Measurements from ENCODE around the gene TRAM2. TPM values are rescaled to one million over a fixed set of nuclear protein-coding genes. Genes with fewer than 3 reads are reported as not detected.

Gene TRAM2
- total RNA-seq, 6 experiments from 2014 or later, result 16.1 to 24.8 (median 17.8) TPM

DNA sequence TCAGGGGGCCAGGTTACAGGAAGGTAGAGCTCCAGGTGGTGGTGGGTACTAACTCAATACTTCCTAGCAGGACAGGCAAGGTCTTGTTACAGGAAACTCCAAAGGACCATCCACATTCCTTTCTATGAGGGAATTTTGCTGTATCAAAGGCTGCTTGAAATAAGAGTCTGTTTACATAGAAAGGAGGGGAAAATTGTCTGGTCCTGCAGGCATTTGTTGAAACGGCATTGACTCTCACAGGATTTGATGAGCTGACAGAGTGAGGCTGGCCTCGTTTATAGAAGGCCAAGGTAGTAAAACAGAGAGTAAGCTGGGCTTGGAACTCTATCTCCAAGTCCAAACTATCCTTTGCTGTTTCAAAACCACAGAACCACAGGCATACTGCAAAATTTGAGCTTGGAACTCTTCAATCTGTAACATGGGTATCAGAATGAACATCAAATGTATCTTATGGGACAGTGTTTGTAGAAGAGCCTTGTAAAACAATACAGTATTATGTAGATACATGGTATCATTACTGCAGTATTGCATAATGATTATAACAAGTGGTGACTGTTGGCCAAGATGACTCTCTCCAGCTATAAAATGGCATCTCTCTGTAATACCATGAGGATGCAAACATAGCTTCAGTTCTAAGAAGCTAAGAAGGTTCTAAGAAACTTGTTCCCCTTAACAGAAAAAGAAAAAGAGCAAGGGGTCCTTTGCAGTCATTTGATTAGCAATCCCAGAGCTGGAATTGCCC lies 61.5 kb downstream of the TRAM2 start:
- H3K4me1 ChIP-seq, result peaks cover 0 to 44% (median 16%) of the 10 kb centered on the region in 4 donors
- no peaks in the 10 kb centered on the region for H3K9me3 ChIP-seq
- ATAC-seq, result no peak
- TF ChIP-seq, protein P1, sequence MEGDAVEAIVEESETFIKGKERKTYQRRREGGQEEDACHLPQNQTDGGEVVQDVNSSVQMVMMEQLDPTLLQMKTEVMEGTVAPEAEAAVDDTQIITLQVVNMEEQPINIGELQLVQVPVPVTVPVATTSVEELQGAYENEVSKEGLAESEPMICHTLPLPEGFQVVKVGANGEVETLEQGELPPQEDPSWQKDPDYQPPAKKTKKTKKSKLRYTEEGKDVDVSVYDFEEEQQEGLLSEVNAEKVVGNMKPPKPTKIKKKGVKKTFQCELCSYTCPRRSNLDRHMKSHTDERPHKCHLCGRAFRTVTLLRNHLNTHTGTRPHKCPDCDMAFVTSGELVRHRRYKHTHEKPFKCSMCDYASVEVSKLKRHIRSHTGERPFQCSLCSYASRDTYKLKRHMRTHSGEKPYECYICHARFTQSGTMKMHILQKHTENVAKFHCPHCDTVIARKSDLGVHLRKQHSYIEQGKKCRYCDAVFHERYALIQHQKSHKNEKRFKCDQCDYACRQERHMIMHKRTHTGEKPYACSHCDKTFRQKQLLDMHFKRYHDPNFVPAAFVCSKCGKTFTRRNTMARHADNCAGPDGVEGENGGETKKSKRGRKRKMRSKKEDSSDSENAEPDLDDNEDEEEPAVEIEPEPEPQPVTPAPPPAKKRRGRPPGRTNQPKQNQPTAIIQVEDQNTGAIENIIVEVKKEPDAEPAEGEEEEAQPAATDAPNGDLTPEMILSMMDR (IDR thresholded peaks at IDR 0.05), result no peak
- no peak overlapping the region for H3K4me3 ChIP-seq
- H3K27ac ChIP-seq, result no peak overlapping the region
- DNase-seq, result no peak
- WGBS (ENCODE audit: insufficient coverage, low coverage, low lambda C conversion rate, missing lambda C conversion rate), result 85% methylated on average over 2 of the region's 2 CpGs
- peaks cover 0 to 18% (median 0%) of the 10 kb centered on the region in 4 donors for H3K36me3 ChIP-seq
- H3K27me3 ChIP-seq, result no peaks in the 10 kb centered on the region
- intact Hi-C loops (cut with DNase I), result no loop called here

DNA sequence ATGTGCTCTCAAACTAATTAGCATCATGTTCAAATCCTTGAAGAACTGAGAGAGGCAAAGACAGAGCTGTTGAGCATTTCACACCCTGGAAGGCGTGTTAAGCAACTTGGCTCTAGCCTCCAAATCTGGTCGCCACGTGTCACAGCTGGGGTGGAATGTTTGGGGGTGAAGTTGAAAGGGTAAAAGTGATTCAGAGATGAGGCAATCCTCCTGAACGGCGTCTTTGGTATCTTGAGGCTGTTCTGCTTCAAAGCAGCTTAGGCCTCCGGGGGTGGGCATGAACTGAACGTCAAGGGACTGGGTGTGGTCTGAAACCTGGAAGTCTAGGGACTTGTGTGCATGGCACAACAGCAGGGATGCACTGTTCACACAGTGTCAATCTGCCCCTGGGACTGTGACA lies 62.3 kb downstream of the TRAM2 start:
- no peak overlapping the region for H3K4me3 ChIP-seq
- 38% methylated on average over 3 of the region's 7 CpGs for WGBS (ENCODE audit: insufficient coverage, low coverage, low lambda C conversion rate, missing lambda C conversion rate)
- peaks cover 0 to 19% (median 3%) of the 10 kb centered on the region in 4 donors for H3K36me3 ChIP-seq
- no peaks in the 10 kb centered on the region for H3K27me3 ChIP-seq
- DNase-seq, result no peak
- TF ChIP-seq, protein P1 (IDR thresholded peaks at IDR 0.05), result no peak
- TF ChIP-seq POLR2A (IDR thresholded peaks at IDR 0.05), result no peak
- intact Hi-C loops (cut with DNase I), result no loop called here
- H3K27ac ChIP-seq, result no peak overlapping the region
- H3K9me3 ChIP-seq, result no peaks in the 10 kb centered on the region
- no peak for ATAC-seq
- H3K4me1 ChIP-seq, result peaks cover 0 to 38% (median 14%) of the 10 kb centered on the region in 4 donors

DNA sequence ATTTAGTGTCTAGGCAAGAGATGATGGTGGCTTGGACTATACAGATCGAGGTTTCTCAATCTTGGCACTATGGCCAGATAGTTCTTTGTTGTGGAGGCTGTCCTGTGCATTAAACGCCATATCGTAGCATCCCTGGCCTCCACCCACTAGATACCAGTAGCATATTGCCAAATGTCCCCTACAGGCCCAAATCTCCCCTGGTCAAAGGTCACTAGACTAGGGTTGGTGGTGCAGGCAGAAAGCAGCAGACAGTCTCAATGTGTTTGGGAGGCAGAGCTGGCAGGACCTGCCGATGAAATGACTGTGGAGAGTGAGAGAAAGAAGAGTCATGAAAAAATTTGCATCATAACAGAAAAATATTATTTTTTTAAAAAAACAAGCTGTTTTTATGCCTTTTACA lies 63.0 kb downstream of the TRAM2 start:
- H3K27me3 ChIP-seq, result no peaks in the 10 kb centered on the region
- 78% methylated on average over 4 of the region's 4 CpGs for WGBS (ENCODE audit: insufficient coverage, low coverage, low lambda C conversion rate, missing lambda C conversion rate)
- no peak overlapping the region for H3K27ac ChIP-seq
- no peaks in the 10 kb centered on the region for H3K9me3 ChIP-seq
- no peak overlapping the region for H3K4me3 ChIP-seq
- TF ChIP-seq, protein P1 (IDR thresholded peaks at IDR 0.05), result no peak
- peak; percentile 16 for TF ChIP-seq POLR2A (IDR thresholded peaks at IDR 0.05)
- DNase-seq (no peak), ATAC-seq (no peak)
- intact Hi-C loops (cut with DNase I), result no loop called here
- peaks cover 0 to 31% (median 12%) of the 10 kb centered on the region in 4 donors for H3K4me1 ChIP-seq
- peaks cover 0 to 25% (median 7%) of the 10 kb centered on the region in 4 donors for H3K36me3 ChIP-seq

DNA sequence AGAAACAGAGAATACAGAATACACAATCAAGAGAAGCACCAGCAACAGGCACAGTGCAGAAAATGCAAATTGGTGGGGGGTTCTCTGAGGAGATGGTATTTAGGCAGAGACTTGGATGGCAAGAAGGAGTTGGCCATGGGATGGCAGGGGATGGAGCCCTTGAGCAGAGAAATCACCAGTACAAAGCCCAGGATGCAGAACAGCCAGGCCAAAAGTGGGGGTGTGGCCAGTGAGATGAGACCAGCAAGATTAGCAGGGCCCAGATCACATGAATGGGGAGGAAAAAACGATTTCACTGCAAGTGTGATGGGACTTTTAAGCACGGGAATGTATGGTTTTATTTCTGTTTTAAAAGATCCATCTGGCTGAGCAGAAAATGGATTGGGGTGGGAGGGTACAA lies 63.4 kb downstream of the TRAM2 start:
- intact Hi-C loops (cut with DNase I), result no loop called here
- peaks cover 0 to 26% (median 8%) of the 10 kb centered on the region in 4 donors for H3K36me3 ChIP-seq
- H3K9me3 ChIP-seq, result no peaks in the 10 kb centered on the region
- no peaks in the 10 kb centered on the region for H3K27me3 ChIP-seq
- no peak for ATAC-seq
- H3K4me1 ChIP-seq, result peaks cover 0 to 27% (median 10%) of the 10 kb centered on the region in 4 donors
- TF ChIP-seq POLR2A (IDR thresholded peaks at IDR 0.05), result no peak
- TF ChIP-seq, protein P1 (IDR thresholded peaks at IDR 0.05), result no peak
- WGBS (ENCODE audit: insufficient coverage, low coverage, low lambda C conversion rate, missing lambda C conversion rate), result 71% methylated on average over 2 of the region's 2 CpGs
- no peak overlapping the region for H3K27ac ChIP-seq
- no peak overlapping the region for H3K4me3 ChIP-seq
- DNase-seq, result no peak

Measured in right lobe of liver (tissue), 6 donors.